IMR-90 (cell line): Measurements from ENCODE around the gene MAPKAP1. TPM values are rescaled to one million over a fixed set of nuclear protein-coding genes. Genes with fewer than 3 reads are reported as not detected.

Experiments
- ATAC-seq: fragments of 200-7000 bp; cut with Tn5 transposase; 2 replicates; pipeline ENCODE4 v1.9.1; 2020; ENCODE audit warnings: low read depth, mild to moderate bottlenecking, moderate library complexity
- BruUV-seq: library from RNA; stranded (reverse); fragments of 400-500 nt; replicated peaks from 2 replicates; lab custom pipeline; 2021; lab: Mats Ljungman, UMichigan
- CTCF ChIA-PET: fragments of 300-600 bp; formaldehyde crosslinking; extraction: SDS; loops from one replicate; lab custom pipeline; 2021; ENCODE audit warnings: antibody characterized with exemption; lab: Yijun Ruan, JAX
- POLR2A ChIA-PET: fragments of 300-600 bp; sonication (Branson Sonifier 250); formaldehyde crosslinking; loops from one replicate; lab custom pipeline; 2022; ENCODE audit warnings: antibody characterized with exemption; ENCODE audit not compliant: unreplicated experiment; lab: Charles Lee
- DNase-seq: peaks from one replicate; pipeline ENCODE4 v3.0.0; 2013
- H2AFZ ChIP-seq: replicated peaks from 2 replicates; pipeline ENCODE3; 2013; ENCODE audit warnings: low read length, mild to moderate bottlenecking; ENCODE audit not compliant: poor library complexity
- H2AK5ac ChIP-seq: 2 replicates; pipeline ENCODE4 v1.6.1; 2013; ENCODE audit warnings: low read depth, low read length, inconsistent platforms
- H2AK9ac ChIP-seq: replicated peaks from 2 replicates; pipeline ENCODE3; 2013; ENCODE audit warnings: mild to moderate bottlenecking, low read depth, low read length, moderate library complexity; ENCODE audit not compliant: poor library complexity
- H2BK120ac ChIP-seq: 2 replicates; pipeline ENCODE4 v1.6.1; 2013; ENCODE audit warnings: low read depth, low read length, inconsistent platforms
- H2BK15ac ChIP-seq: 3 replicates; pipeline ENCODE4 v1.6.1; 2013; ENCODE audit warnings: low read depth, low read length, inconsistent platforms
- H2BK20ac ChIP-seq: 2 replicates; pipeline ENCODE4 v1.6.1; 2013; ENCODE audit warnings: low read depth, mild to moderate bottlenecking, inconsistent platforms, low read length, moderate library complexity
- H2BK5ac ChIP-seq: 2 replicates; pipeline ENCODE4 v1.6.1; 2013; ENCODE audit warnings: mild to moderate bottlenecking, low read depth, low read length, inconsistent platforms; ENCODE audit not compliant: poor library complexity, severe bottlenecking
- H3K14ac ChIP-seq: replicated peaks from 2 replicates; pipeline ENCODE4 v1.6.1; 2013; ENCODE audit warnings: low read depth, low read length, inconsistent platforms
- H3K18ac ChIP-seq: 2 replicates; pipeline ENCODE4 v1.6.1; 2013; ENCODE audit warnings: low read depth, low read length, control low read depth
- H3K23ac ChIP-seq: 2 replicates; pipeline ENCODE4 v1.6.1; 2013; ENCODE audit warnings: low read depth, low read length, inconsistent platforms
- H3K27ac ChIP-seq: 2 replicates; pipeline ENCODE4 v1.5.1; 2013; ENCODE audit warnings: mild to moderate bottlenecking, control low read depth, low read length; ENCODE audit not compliant: insufficient read depth
- H3K27me3 ChIP-seq: 2 replicates; pipeline ENCODE4 v1.6.1; 2013; ENCODE audit warnings: low read length; ENCODE audit not compliant: control insufficient read depth, insufficient read depth
- H3K36me3 ChIP-seq: 2 replicates; pipeline ENCODE4 v1.6.1; 2013; ENCODE audit warnings: low read length, mixed read lengths; ENCODE audit not compliant: control insufficient read depth, insufficient read depth
- H3K4ac ChIP-seq: 2 replicates; pipeline ENCODE4 v1.6.1; 2013; ENCODE audit warnings: low read depth, low read length, inconsistent platforms
- H3K4me1 ChIP-seq: 2 replicates; pipeline ENCODE4 v1.6.1; 2013; ENCODE audit warnings: low read length, mixed read lengths; ENCODE audit not compliant: control insufficient read depth, insufficient read depth
- H3K4me2 ChIP-seq: 2 replicates; pipeline ENCODE4 v1.6.1; 2013; ENCODE audit warnings: low read depth, mild to moderate bottlenecking, control low read depth, low read length, moderate library complexity
- H3K4me3 ChIP-seq: 2 replicates; pipeline ENCODE4 v1.5.1; 2013; ENCODE audit warnings: low read depth, mild to moderate bottlenecking, control low read depth, low read length, moderate library complexity; ENCODE audit not compliant: insufficient read depth
- H3K56ac ChIP-seq: 2 replicates; pipeline ENCODE4 v1.6.1; 2013; ENCODE audit warnings: low read length, inconsistent platforms; ENCODE audit not compliant: insufficient read depth; ENCODE audit errors: extremely low read depth
- H3K79me1 ChIP-seq, 2 experiments: 2 replicates each; pipeline ENCODE4 v1.6.1; 2013; ENCODE audit warnings: low read length in 2 of 2, inconsistent platforms in 1 of 2, low read depth in 1 of 2
- H3K9ac ChIP-seq: 2 replicates; pipeline ENCODE4 v1.6.1; 2013; ENCODE audit warnings: low read depth, low read length, control low read depth
- H3K9me1 ChIP-seq: 2 replicates; pipeline ENCODE4 v1.6.1; 2013; ENCODE audit warnings: low read length, inconsistent platforms; ENCODE audit not compliant: insufficient read depth
- H3K9me3 ChIP-seq: 2 replicates; pipeline ENCODE4 v1.6.1; 2013; ENCODE audit warnings: low read length; ENCODE audit not compliant: control insufficient read depth, insufficient read depth
- H4K20me1 ChIP-seq: 2 replicates; pipeline ENCODE4 v1.6.1; 2013; ENCODE audit warnings: low read length, inconsistent platforms; ENCODE audit not compliant: insufficient read depth
- H4K5ac ChIP-seq: 2 replicates; pipeline ENCODE4 v1.6.1; 2013; ENCODE audit warnings: mild to moderate bottlenecking, low read depth, low read length, control low read depth
- H4K8ac ChIP-seq, 2 experiments: 2 replicates each; pipeline ENCODE4 v1.6.1; 2013; ENCODE audit warnings: low read depth in 2 of 2, low read length in 2 of 2, control low read depth in 1 of 2, inconsistent platforms in 1 of 2
- H4K91ac ChIP-seq: 2 replicates; pipeline ENCODE4 v1.6.1; 2013; ENCODE audit warnings: low read depth, low read length, inconsistent platforms; ENCODE audit not compliant: insufficient read depth
- BHLHE40 ChIP-seq: fragments of 150-350 bp; IDR thresholded peaks from 2 replicates; pipeline ENCODE4 v1.6.1; 2016; ENCODE audit warnings: mild to moderate bottlenecking, low read depth, low read length
- CEBPB ChIP-seq: IDR thresholded peaks from 2 replicates; pipeline ENCODE4 v1.6.1; 2012; ENCODE audit warnings: low read depth, low read length, improper control_type of control experiment
- CHD1 ChIP-seq: IDR thresholded peaks from 2 replicates; pipeline ENCODE4 v1.6.1; 2012; ENCODE audit warnings: low read depth, low read length, improper control_type of control experiment
- CTCF ChIP-seq: conservative IDR thresholded peaks from 2 replicates; pipeline ENCODE4 v1.5.1; 2012; ENCODE audit warnings: mild to moderate bottlenecking, low read depth, low read length, improper control_type of control experiment
- FOS ChIP-seq: fragments of 150-350 bp; IDR thresholded peaks from 2 replicates; pipeline ENCODE4 v1.6.1; 2016; ENCODE audit warnings: low read depth, low read length
- MAFK ChIP-seq: IDR thresholded peaks from 2 replicates; pipeline ENCODE4 v1.6.1; 2012; ENCODE audit warnings: low read depth, low read length, improper control_type of control experiment
- MAZ ChIP-seq: IDR thresholded peaks from 2 replicates; pipeline ENCODE4 v1.6.1; 2012; ENCODE audit warnings: low read depth, mild to moderate bottlenecking, low read length, improper control_type of control experiment, moderate library complexity, borderline replicate concordance
- NFE2L2 ChIP-seq: fragments of 150-350 bp; IDR thresholded peaks from 2 replicates; pipeline ENCODE4 v1.6.1; 2016; ENCODE audit warnings: low read depth, mild to moderate bottlenecking, low read length
- POLR2A ChIP-seq: IDR thresholded peaks from 2 replicates; pipeline ENCODE4 v1.6.1; 2012; ENCODE audit warnings: mild to moderate bottlenecking, low read depth, low read length
- RAD21 ChIP-seq: IDR thresholded peaks from 2 replicates; pipeline ENCODE4 v1.6.1; 2012; ENCODE audit warnings: low read length, improper control_type of control experiment
- RCOR1 ChIP-seq: IDR thresholded peaks from 2 replicates; pipeline ENCODE4 v1.6.1; 2012; ENCODE audit warnings: mild to moderate bottlenecking, low read length, improper control_type of control experiment; ENCODE audit not compliant: insufficient replicate concordance
- RFX5 ChIP-seq: IDR thresholded peaks from 2 replicates; pipeline ENCODE4 v1.8.0; 2012; ENCODE audit warnings: low read depth, mild to moderate bottlenecking, low read length, moderate library complexity
- SMC3 ChIP-seq: fragments of 150-350 bp; IDR thresholded peaks from 2 replicates; pipeline ENCODE4 v1.6.1; 2016; ENCODE audit warnings: low read depth, mild to moderate bottlenecking, antibody characterized with exemption, low read length, moderate library complexity
- WGBS, 2 experiments: methylation state at CpG; one replicate each; pipeline versions ENCODE4 v1.1.5 to v1.1.7; 2013; ENCODE audit warnings: missing lambda C conversion rate in 2 of 2; ENCODE audit not compliant: insufficient read length in 1 of 2; ENCODE audit errors: extremely low coverage in 2 of 2; 5-methylcytosine and 5-hydroxymethylcytosine counted together
- dilution Hi-C: fragments of 300-500 bp; cut with HindIII; formaldehyde crosslinking; loops from one replicate; pipeline ENCODE4 v1.14.3; 2018; ENCODE audit warnings: low sequenced_read_pairs; ENCODE audit not compliant: unreplicated experiment
- in situ Hi-C: fragments of 300-500 bp; cut with MboI; formaldehyde crosslinking; loops from 3 replicates; pipeline ENCODE4 v1.14.3; 2019; ENCODE audit warnings: low sequenced_read_pairs, inconsistent platforms, mixed read lengths
- intact Hi-C: fragments of 100-400 bp; cut with micrococcal nuclease; formaldehyde crosslinking; loops from 2 replicates; pipeline ENCODE4 v1.10.0; 2022
- polyA plus RNA-seq, 3 experiments: library from polyadenylated mRNA; depleted of rRNA; stranded (reverse); fragments of >200 nt; gene quantifications; 2 replicates each; pipeline ENCODE4 v1.2.3, GENCODE V29; 2012; ENCODE audit warnings: low replicate concordance in 1 of 3
- total RNA-seq: library from RNA; depleted of rRNA; stranded (reverse); fragments of >200 nt; gene quantifications from 2 replicates; pipeline ENCODE4 v1.2.3, GENCODE V29; 2012

Gene MAPKAP1
- total and polyA plus RNA-seq, 2 of the 4 experiments (the other 2 are of a cell fraction) = 87.2 to 158 TPM

GRCh38 chr9:125696106-125696647 is 10.8 kb downstream of the MAPKAP1 start:
- H3K14ac ChIP-seq = no peak overlapping the region
- no peak overlapping the region for H2AFZ ChIP-seq
- BruUV-seq = no TSS peak
- peaks cover 3% of the 10 kb centered on the region; the same call in 1 of the 2 replicates for H3K4me1 ChIP-seq
- no peak overlapping the region for H3K9ac ChIP-seq
- TF ChIP-seq CHD1 = no peak
- no peak for TF ChIP-seq RAD21
- TF ChIP-seq RFX5 = no peak
- TF ChIP-seq CTCF = no peak
- no peak for TF ChIP-seq NFE2L2
- TF ChIP-seq RCOR1 = no peak
- no peak for TF ChIP-seq BHLHE40
- no peak for TF ChIP-seq CEBPB
- TF ChIP-seq MAFK = no peak
- TF ChIP-seq FOS = no peak
- TF ChIP-seq POLR2A = no peak
- TF ChIP-seq MAZ = no peak
- no peak for TF ChIP-seq SMC3
- H3K4me2 ChIP-seq = no peak overlapping the region
- H2BK120ac ChIP-seq = no peak overlapping the region
- DNase-seq (no peak), ATAC-seq (no peak)
- no peak overlapping the region for H4K8ac ChIP-seq
- H3K9me1 ChIP-seq = no peaks in the 10 kb centered on the region; the same call in none of the 2 replicates
- no peaks in the 10 kb centered on the region for H3K36me3 ChIP-seq
- H4K91ac ChIP-seq = no peak overlapping the region
- H3K4ac ChIP-seq = no peak overlapping the region
- H3K79me1 ChIP-seq = peaks cover 27 to 53% of the 10 kb centered on the region in 2 experiments
- WGBS, 2 experiments = no CpG with 5 or more reads among the region's 6 CpGs
- no peak overlapping the region for H2BK20ac ChIP-seq
- H2AK5ac ChIP-seq = no peak overlapping the region
- H3K56ac ChIP-seq = no peak overlapping the region
- H3K27ac ChIP-seq = no peak overlapping the region
- POLR2A ChIA-PET = no interaction called here
- no peak overlapping the region for H4K5ac ChIP-seq
- no peaks in the 10 kb centered on the region for H3K9me3 ChIP-seq
- no peak overlapping the region for H3K18ac ChIP-seq
- H3K23ac ChIP-seq = no peak overlapping the region
- H4K20me1 ChIP-seq = peaks cover 17% of the 10 kb centered on the region
- no peak overlapping the region for H2BK15ac ChIP-seq
- in situ Hi-C loops = no loop called here
- intact Hi-C loops = no loop called here
- no peak overlapping the region for H2BK5ac ChIP-seq
- H3K4me3 ChIP-seq = no peak overlapping the region
- CTCF ChIA-PET = no interaction called here
- no peak overlapping the region for H2AK9ac ChIP-seq
- dilution Hi-C loops = no loop called here
- H3K27me3 ChIP-seq = no peaks in the 10 kb centered on the region
